Keratinocyte (primary cell): ENCODE results near the gene ADIPOR2. TPM values are rescaled to one million over a fixed set of nuclear protein-coding genes. Genes with fewer than 3 reads are reported as not detected.
"Not testable (repeated sequence)": the region's sequence is repeated elsewhere in the genome, so short reads cannot be mapped to it uniquely, and the experiment has no call there.

Experiments
- DNase-seq: peaks from one replicate; pipeline ENCODE4 v3.0.0-alpha.2; 2011; ENCODE audit warnings: low read depth, missing footprints, low spot score
- FAIRE-seq: peaks from 2 replicates; lab custom pipeline; 2011; peaks lifted over from hg19 to GRCh38; lab: Jason Lieb, UNC
- H2AFZ ChIP-seq: 2 replicates; pipeline ENCODE4 v1.6.0; 2012; ENCODE audit warnings: low read length, control low read depth, inconsistent platforms; ENCODE audit not compliant: control insufficient read depth
- H3K27ac ChIP-seq: 2 replicates; pipeline ENCODE4 v1.5.1; 2011; ENCODE audit warnings: low read length; ENCODE audit not compliant: control insufficient read depth, insufficient read depth
- H3K27me3 ChIP-seq: 3 replicates; pipeline ENCODE4 v1.6.0; 2011; ENCODE audit warnings: low read length; ENCODE audit not compliant: control insufficient read depth, insufficient read depth; ENCODE audit errors: extremely low read depth
- H3K36me3 ChIP-seq, 2 experiments: 2 replicates in 1 of 2; 3 replicates in 1 of 2; pipeline ENCODE4 v1.5.1; 2011; ENCODE audit warnings: low read length in 2 of 2, mild to moderate bottlenecking in 1 of 2; ENCODE audit not compliant: control insufficient read depth in 2 of 2, insufficient read depth in 2 of 2; ENCODE audit errors: extremely low read depth in 1 of 2
- H3K4me1 ChIP-seq: 3 replicates; pipeline ENCODE4 v1.5.1; 2011; ENCODE audit warnings: low read length; ENCODE audit not compliant: control insufficient read depth, insufficient read depth; ENCODE audit errors: extremely low read depth
- H3K4me2 ChIP-seq: 3 replicates; pipeline ENCODE4 v1.6.0; 2011; ENCODE audit warnings: low read depth, low read length; ENCODE audit not compliant: control insufficient read depth, insufficient read depth; ENCODE audit errors: extremely low read depth
- H3K4me3 ChIP-seq, 3 experiments: fragments of 200-600 bp in 1 of 3; sonication (generic) in 1 of 3; 2 replicates in 2 of 3; 3 replicates in 1 of 3; pipeline ENCODE4 v1.5.1; 2011 to 2016; ENCODE audit warnings: low read length in 3 of 3, mild to moderate bottlenecking in 3 of 3, control low read depth in 2 of 3, inconsistent platforms in 1 of 3, low read depth in 1 of 3, mixed read lengths in 1 of 3, mixed run types in 1 of 3, moderate library complexity in 1 of 3; ENCODE audit not compliant: control insufficient read depth in 2 of 3, insufficient read depth in 2 of 3; ENCODE audit errors: extremely low read depth in 1 of 3
- H3K79me2 ChIP-seq: 2 replicates; pipeline ENCODE4 v1.6.0; 2012; ENCODE audit warnings: low read length; ENCODE audit not compliant: control insufficient read depth, insufficient read depth
- H3K9ac ChIP-seq: 3 replicates; pipeline ENCODE4 v1.6.0; 2011; ENCODE audit warnings: low read length; ENCODE audit not compliant: control insufficient read depth, insufficient read depth; ENCODE audit errors: extremely low read depth
- H3K9me1 ChIP-seq: 3 replicates; pipeline ENCODE4 v1.6.0; 2011; ENCODE audit warnings: low read length; ENCODE audit not compliant: control insufficient read depth, insufficient read depth; ENCODE audit errors: extremely low read depth
- H3K9me3 ChIP-seq: 2 replicates; pipeline ENCODE4 v1.5.1; 2012; ENCODE audit warnings: low read depth, low read length; ENCODE audit not compliant: control insufficient read depth
- H4K20me1 ChIP-seq: 3 replicates; pipeline ENCODE4 v1.6.0; 2011; ENCODE audit warnings: low read length; ENCODE audit not compliant: control insufficient read depth, insufficient read depth; ENCODE audit errors: extremely low read depth
- EZH2 ChIP-seq: IDR thresholded peaks from one replicate; pipeline ENCODE4 v1.6.1; 2012; ENCODE audit warnings: inconsistent platforms, mild to moderate bottlenecking, low read length, moderate library complexity
- dilution Hi-C: fragments of 300-500 bp; cut with MboI; formaldehyde crosslinking; loops from one replicate; pipeline ENCODE4 v1.7.0; 2020; ENCODE audit warnings: low sequenced_read_pairs; ENCODE audit not compliant: extremely low pct_ligation_motif_present
- polyA plus RNA-seq, 5 experiments: library from polyadenylated mRNA; depleted of rRNA in 3 of 5; stranded (reverse) in 3 of 5; stranded (forward) in 1 of 5; unstranded in 1 of 5; fragments of >200 nt; gene quantifications; 1 replicate in 1 of 5; 2 replicates in 3 of 5; 3 replicates in 1 of 5; pipeline versions ENCODE4 v1.2.1 to v1.2.3, GENCODE V29; 2011 to 2012; ENCODE audit warnings: missing spikeins in 2 of 5, low read depth in 1 of 5, low replicate concordance in 1 of 5
- TF ChIP-seq, protein P1 (sequence below), 3 experiments: IDR thresholded peaks in 1 of 3; conservative IDR thresholded peaks in 1 of 3; optimal IDR thresholded peaks in 1 of 3; 2 replicates in 2 of 3; 3 replicates in 1 of 3; pipeline versions ENCODE3 to v1.5.1; 2011; ENCODE audit warnings: low read length in 3 of 3, mild to moderate bottlenecking in 3 of 3, moderate library complexity in 2 of 3, control low read depth in 1 of 3, inconsistent platforms in 1 of 3; ENCODE audit not compliant: insufficient read depth in 2 of 3; ENCODE audit errors: extremely low read depth in 1 of 3

Gene ADIPOR2
- polyA plus RNA-seq, 1 donor (not counting 4 experiments of a cell fraction or from before 2014, with no cell fraction given) = 59.4 TPM

DNA sequence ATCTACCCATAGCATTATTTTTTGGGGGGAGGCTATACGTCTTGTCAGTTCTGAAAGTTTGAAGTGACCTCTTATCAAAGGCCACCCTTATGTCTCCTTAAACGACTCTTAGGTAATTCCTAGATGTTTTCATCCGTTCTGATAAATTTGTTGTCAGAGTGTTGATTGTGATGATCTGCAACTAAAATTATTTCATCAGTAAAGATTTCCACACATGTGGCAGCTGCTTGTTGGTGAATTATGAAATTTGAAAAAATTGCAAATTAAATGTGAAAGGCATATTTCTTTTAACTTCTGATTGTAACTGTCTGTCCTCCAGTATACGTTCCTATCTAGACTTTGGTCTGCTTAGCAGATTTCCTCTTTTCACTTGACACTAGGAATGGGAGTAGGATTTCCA, 1.4 kb downstream of the ADIPOR2 start:
- peaks cover 2% of the 10 kb centered on the region for H3K9me1 ChIP-seq
- DNase-seq (no peak), FAIRE-seq (no peak)
- H3K4me2 ChIP-seq = peak overlapping the region; percentile 92
- H4K20me1 ChIP-seq = peaks cover 11% of the 10 kb centered on the region
- H3K9ac ChIP-seq = peak overlapping the region; percentile 94
- dilution Hi-C loops = no loop called here
- no peaks in the 10 kb centered on the region for H3K9me3 ChIP-seq
- H3K4me3 ChIP-seq = peak overlapping the region; percentile 88 to 100 (median 100)
- H3K79me2 ChIP-seq = peaks cover 62% of the 10 kb centered on the region
- H3K27me3 ChIP-seq = no peaks in the 10 kb centered on the region
- no peak overlapping the region for H2AFZ ChIP-seq
- peak overlapping the region; percentile 90 for H3K27ac ChIP-seq
- TF ChIP-seq, protein P1, sequence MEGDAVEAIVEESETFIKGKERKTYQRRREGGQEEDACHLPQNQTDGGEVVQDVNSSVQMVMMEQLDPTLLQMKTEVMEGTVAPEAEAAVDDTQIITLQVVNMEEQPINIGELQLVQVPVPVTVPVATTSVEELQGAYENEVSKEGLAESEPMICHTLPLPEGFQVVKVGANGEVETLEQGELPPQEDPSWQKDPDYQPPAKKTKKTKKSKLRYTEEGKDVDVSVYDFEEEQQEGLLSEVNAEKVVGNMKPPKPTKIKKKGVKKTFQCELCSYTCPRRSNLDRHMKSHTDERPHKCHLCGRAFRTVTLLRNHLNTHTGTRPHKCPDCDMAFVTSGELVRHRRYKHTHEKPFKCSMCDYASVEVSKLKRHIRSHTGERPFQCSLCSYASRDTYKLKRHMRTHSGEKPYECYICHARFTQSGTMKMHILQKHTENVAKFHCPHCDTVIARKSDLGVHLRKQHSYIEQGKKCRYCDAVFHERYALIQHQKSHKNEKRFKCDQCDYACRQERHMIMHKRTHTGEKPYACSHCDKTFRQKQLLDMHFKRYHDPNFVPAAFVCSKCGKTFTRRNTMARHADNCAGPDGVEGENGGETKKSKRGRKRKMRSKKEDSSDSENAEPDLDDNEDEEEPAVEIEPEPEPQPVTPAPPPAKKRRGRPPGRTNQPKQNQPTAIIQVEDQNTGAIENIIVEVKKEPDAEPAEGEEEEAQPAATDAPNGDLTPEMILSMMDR (optimal IDR thresholded peaks at IDR 0.05 in 1 of 3, IDR thresholded peaks at IDR 0.05 in 1 of 3, conservative IDR thresholded peaks at IDR 0.05 in 1 of 3; ENCODE audit: extremely low read depth in 1 of 3, insufficient read depth in 2 of 3, low read length in 3 of 3) = no peak
- no peak for TF ChIP-seq EZH2
- peaks cover 1 to 4% of the 10 kb centered on the region in 2 experiments for H3K36me3 ChIP-seq
- peaks cover 7% of the 10 kb centered on the region for H3K4me1 ChIP-seq

DNA sequence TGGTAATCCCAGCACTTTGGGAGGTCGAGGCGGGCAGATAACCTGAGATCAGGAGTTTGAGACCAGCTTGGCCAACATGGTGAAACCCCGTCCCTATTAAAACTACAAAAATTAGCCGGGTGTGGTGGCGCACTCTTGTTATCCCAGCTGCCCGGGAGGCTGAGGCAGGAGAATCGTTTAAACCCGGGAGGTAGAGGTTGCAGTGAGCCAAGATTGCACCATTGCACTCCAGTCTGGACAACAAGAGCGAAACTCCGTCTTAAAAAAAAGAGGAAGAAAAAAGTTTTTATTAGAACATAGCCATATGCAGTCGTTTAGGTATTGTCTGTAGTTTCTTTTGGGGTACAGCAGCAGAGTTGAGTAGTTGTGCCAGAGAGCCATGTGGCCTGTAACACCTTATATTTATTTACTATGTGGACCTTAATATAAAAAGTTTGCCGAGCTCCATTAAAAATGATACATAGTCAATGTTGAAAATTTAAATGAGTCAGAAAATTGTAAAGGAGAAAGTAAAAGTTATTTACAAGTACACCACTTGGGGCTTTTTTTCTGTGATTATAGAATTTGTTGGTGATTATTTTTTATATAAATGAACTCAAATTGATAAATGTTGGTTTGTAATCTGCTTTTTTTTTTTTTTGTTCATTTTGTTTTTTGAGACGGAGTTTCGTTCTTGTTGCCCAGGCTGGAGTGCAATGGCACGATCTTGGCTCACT, 2.2 kb downstream of the ADIPOR2 start:
- Histone ChIP-seq H3K27me3 (no peaks in the 10 kb centered on the region), H3K36me3 (peaks cover 1 to 5% of the 10 kb centered on the region in 2 experiments), H3K9ac (no peak overlapping the region), H3K4me3 (no peak overlapping the region), H3K4me2 (no peak overlapping the region), H3K9me3 (no peaks in the 10 kb centered on the region), H3K27ac (no peak overlapping the region), H3K9me1 (peaks cover 2% of the 10 kb centered on the region), H3K79me2 (peaks cover 70% of the 10 kb centered on the region), H4K20me1 (peaks cover 15% of the 10 kb centered on the region), H3K4me1 (peaks cover 7% of the 10 kb centered on the region), H2AFZ (no peak overlapping the region)
- no peak for DNase-seq
- TF ChIP-seq, protein P1 (optimal IDR thresholded peaks at IDR 0.05 in 1 of 3, IDR thresholded peaks at IDR 0.05 in 1 of 3, conservative IDR thresholded peaks at IDR 0.05 in 1 of 3; ENCODE audit: extremely low read depth in 1 of 3, insufficient read depth in 2 of 3, low read length in 3 of 3) = no peak
- no peak for TF ChIP-seq EZH2
- FAIRE-seq = no peak
- dilution Hi-C loops = no loop called here

GRCh38 chr12:1695097-1695496, 4.2 kb downstream of the ADIPOR2 start:
- dilution Hi-C loops, H3K4me2 ChIP-seq, H3K4me1 ChIP-seq, H3K36me3 ChIP-seq, H2AFZ ChIP-seq, H3K27me3 ChIP-seq, H3K9me3 ChIP-seq, H3K27ac ChIP-seq, FAIRE-seq, H3K4me3 ChIP-seq, DNase-seq, H3K9ac ChIP-seq, H3K9me1 ChIP-seq: not testable (repeated sequence)
- Histone ChIP-seq H3K79me2 (peaks cover 91% of the 10 kb centered on the region), H4K20me1 (peaks cover 19% of the 10 kb centered on the region)
